Measurements from ENCODE around the gene STARD9. TPM values are rescaled to one million over a fixed set of nuclear protein-coding genes. Genes with fewer than 3 reads are reported as not detected.

Gene STARD9
- total and polyA plus RNA-seq, 2 of the 13 experiments (the other 11 are each of a cell fraction or from before 2014, with no cell fraction given) = 5.3 to 7.5 TPM

DNA sequence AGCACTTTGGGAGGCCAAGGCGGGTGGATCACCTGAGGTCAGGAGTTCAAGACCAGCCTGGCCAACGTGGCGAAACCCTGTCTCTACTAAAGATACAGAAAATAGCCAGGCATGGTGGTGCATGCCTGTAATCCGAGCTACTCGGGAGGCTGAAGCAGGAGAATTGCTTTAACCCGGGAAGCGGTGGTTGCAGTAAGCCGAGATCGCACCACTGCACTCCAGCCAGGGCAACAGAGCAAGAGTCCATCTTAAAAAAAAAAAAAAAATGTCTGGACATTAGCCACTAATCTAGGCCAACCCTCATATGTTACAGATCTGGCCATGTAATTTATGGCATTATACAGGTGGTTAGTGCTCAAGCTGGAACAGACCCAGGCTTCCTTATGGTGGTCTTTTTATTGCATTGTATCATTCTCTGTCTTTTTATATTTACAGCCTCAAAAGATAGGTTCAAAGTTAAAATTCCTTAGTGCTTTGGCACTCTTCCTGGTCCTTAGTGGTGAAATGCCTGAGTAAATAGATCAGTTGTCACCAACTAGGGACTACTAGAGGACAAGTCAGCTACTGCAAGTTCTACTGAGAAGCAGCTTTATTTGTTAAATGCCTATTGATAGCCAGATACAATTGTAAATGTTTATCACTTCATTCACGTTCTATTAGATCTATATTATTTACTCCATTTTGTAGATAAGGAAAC is 16.0 kb downstream of the STARD9 start (continued):
- TF ChIP-seq, protein P1, sequence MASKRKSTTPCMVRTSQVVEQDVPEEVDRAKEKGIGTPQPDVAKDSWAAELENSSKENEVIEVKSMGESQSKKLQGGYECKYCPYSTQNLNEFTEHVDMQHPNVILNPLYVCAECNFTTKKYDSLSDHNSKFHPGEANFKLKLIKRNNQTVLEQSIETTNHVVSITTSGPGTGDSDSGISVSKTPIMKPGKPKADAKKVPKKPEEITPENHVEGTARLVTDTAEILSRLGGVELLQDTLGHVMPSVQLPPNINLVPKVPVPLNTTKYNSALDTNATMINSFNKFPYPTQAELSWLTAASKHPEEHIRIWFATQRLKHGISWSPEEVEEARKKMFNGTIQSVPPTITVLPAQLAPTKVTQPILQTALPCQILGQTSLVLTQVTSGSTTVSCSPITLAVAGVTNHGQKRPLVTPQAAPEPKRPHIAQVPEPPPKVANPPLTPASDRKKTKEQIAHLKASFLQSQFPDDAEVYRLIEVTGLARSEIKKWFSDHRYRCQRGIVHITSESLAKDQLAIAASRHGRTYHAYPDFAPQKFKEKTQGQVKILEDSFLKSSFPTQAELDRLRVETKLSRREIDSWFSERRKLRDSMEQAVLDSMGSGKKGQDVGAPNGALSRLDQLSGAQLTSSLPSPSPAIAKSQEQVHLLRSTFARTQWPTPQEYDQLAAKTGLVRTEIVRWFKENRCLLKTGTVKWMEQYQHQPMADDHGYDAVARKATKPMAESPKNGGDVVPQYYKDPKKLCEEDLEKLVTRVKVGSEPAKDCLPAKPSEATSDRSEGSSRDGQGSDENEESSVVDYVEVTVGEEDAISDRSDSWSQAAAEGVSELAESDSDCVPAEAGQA (IDR thresholded peaks at IDR 0.05; ENCODE audit: low read depth) = no peak
- TF ChIP-seq, protein P1 (CRISPR knock-in tag; IDR thresholded peaks at IDR 0.05; ENCODE audit: borderline replicate concordance) = no peak
- TF ChIP-seq ZFP62 (CRISPR knock-in tag; IDR thresholded peaks at IDR 0.05) (no peak), ZEB1 (IDR thresholded peaks at IDR 0.05; ENCODE audit: insufficient replicate concordance, low read depth) (no peak), ZBTB21 (CRISPR knock-in tag; IDR thresholded peaks at IDR 0.05) (no peak), MTA1 (CRISPR knock-in tag; IDR thresholded peaks at IDR 0.05; ENCODE audit: borderline replicate concordance) (no peak), ZBTB4 (CRISPR knock-in tag; IDR thresholded peaks at IDR 0.05; ENCODE audit: borderline replicate concordance) (no peak), SOX5 (CRISPR knock-in tag; IDR thresholded peaks at IDR 0.05; ENCODE audit: borderline replicate concordance) (0 out of 2 replicates have a peak, but pooled peaks have one; percentile 9), SP5 (CRISPR knock-in tag; IDR thresholded peaks at IDR 0.05; ENCODE audit: borderline replicate concordance, low read depth) (no peak), ZNF225 (CRISPR knock-in tag; IDR thresholded peaks at IDR 0.05) (no peak)
- TF ChIP-seq, protein P2, sequence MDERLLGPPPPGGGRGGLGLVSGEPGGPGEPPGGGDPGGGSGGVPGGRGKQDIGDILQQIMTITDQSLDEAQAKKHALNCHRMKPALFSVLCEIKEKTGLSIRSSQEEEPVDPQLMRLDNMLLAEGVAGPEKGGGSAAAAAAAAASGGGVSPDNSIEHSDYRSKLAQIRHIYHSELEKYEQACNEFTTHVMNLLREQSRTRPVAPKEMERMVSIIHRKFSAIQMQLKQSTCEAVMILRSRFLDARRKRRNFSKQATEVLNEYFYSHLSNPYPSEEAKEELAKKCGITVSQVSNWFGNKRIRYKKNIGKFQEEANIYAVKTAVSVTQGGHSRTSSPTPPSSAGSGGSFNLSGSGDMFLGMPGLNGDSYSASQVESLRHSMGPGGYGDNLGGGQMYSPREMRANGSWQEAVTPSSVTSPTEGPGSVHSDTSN (CRISPR knock-in tag; IDR thresholded peaks at IDR 0.05) = no peak
- TF ChIP-seq, protein P3, sequence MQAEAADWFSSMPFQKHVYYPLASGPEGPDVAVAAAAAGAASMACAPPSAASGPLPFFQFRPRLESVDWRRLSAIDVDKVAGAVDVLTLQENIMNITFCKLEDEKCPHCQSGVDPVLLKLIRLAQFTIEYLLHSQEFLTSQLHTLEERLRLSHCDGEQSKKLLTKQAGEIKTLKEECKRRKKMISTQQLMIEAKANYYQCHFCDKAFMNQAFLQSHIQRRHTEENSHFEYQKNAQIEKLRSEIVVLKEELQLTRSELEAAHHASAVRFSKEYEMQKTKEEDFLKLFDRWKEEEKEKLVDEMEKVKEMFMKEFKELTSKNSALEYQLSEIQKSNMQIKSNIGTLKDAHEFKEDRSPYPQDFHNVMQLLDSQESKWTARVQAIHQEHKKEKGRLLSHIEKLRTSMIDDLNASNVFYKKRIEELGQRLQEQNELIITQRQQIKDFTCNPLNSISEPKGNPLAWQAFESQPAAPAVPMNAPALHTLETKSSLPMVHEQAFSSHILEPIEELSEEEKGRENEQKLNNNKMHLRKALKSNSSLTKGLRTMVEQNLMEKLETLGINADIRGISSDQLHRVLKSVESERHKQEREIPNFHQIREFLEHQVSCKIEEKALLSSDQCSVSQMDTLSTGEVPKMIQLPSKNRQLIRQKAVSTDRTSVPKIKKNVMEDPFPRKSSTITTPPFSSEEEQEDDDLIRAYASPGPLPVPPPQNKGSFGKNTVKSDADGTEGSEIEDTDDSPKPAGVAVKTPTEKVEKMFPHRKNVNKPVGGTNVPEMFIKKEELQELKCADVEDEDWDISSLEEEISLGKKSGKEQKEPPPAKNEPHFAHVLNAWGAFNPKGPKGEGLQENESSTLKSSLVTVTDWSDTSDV (CRISPR knock-in tag; IDR thresholded peaks at IDR 0.05) = no peak
- TF ChIP-seq, protein P4, sequence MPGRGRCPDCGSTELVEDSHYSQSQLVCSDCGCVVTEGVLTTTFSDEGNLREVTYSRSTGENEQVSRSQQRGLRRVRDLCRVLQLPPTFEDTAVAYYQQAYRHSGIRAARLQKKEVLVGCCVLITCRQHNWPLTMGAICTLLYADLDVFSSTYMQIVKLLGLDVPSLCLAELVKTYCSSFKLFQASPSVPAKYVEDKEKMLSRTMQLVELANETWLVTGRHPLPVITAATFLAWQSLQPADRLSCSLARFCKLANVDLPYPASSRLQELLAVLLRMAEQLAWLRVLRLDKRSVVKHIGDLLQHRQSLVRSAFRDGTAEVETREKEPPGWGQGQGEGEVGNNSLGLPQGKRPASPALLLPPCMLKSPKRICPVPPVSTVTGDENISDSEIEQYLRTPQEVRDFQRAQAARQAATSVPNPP (CRISPR knock-in tag; IDR thresholded peaks at IDR 0.05) = no peak
